Testis (tissue), 2 donors: ENCODE results near the gene RTCA.

Experiments
- CTCF ChIP-seq, 3 experiments: fragments of 450-650 bp in 2 of 3; fragments of 200-600 bp in 1 of 3; sonication (generic) in 1 of 3; IDR thresholded peaks; one replicate each; pipeline ENCODE4 v1.5.1; 2016 to 2019; ENCODE audit warnings: antibody characterized with exemption in 3 of 3, mild to moderate bottlenecking in 2 of 3, moderate library complexity in 1 of 3
- POLR2A ChIP-seq: fragments of 450-650 bp; IDR thresholded peaks from one replicate; pipeline ENCODE4 v1.6.1; 2017; ENCODE audit warnings: antibody characterized with exemption, mild to moderate bottlenecking, moderate library complexity

- no peak for TF ChIP-seq CTCF (IDR thresholded peaks at IDR 0.05)
- no peak for TF ChIP-seq POLR2A
These were observed 1.3 kb downstream of the RTCA start for GRCh38 chr1:100267284-100267683.
